ENCODE measurements around the gene PC.

PC gene

GRCh38 chr11:66853242-66854229, 104.6 kb downstream of the PC start:
- DNase-seq: no peak

GRCh38 chr11:66852466-66853241, 105.5 kb downstream of the PC start:
- no peak for DNase-seq

GRCh38 chr11:66851698-66852465, 106.3 kb downstream of the PC start:
- DNase-seq: peak in 1 of 2 experiments; percentile 51

GRCh38 chr11:66851239-66851596, 107.0 kb downstream of the PC start:
- no peak for DNase-seq

- no peak for DNase-seq
Measured at GRCh38 chr11:66850588-66851238, 107.5 kb downstream of the PC start.

- DNase-seq: no peak
Measured at GRCh38 chr11:66850235-66850587, 108.0 kb downstream of the PC start.

- no peak for DNase-seq
Measured at GRCh38 chr11:66849501-66850234, 108.5 kb downstream of the PC start.

DNA sequence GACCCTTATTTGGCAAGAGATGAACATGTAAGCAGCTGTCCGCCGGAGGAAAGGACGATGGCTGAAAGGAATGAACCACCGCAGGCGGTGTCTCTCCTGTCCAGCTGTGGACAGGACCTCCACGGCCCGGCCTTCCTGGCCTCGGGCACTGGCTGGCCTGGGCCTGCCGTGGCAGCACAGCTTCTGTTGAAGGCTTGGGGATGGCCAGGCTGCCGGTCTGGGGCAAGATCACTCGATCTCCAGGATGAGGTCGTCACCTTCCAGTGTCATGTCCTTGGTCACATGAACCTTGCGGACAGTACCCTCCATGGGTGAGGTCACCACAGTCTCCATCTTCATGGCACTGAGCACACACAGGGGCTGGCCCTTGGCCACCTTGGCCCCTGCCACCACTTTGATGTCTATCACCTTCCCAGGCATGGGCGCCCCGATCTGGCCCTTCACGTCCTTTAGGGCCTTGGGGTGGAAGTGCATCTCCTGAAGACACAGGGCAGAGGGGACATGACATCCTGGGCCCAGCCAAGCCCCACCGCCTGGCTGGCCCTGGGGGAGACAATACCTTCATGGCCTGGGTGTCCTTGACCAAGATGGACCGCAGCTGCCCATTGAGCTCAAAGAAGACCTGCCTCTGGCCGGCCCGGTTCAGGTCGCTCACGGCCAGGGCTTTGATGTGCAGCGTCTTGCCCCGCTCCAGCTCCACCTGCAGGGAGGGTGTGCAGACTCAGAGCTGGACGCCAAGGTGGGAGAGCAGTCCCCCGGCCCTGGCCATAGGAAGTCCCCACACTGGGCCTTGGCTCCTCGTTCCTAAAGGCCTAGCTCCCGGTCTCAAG, 109.3 kb downstream of the PC start:
- DNase-seq: no peak

- no peak for DNase-seq
Measured at GRCh38 chr11:66847461-66848232, 110.5 kb downstream of the PC start.

GRCh38 chr11:66846671-66847091, 111.5 kb downstream of the PC start:
- DNase-seq: peak in 1 of 2 experiments; percentile 10

GRCh38 chr11:66845876-66846212, 112.3 kb downstream of the PC start:
- peak in 1 of 2 experiments; percentile 12 for DNase-seq

DNA sequence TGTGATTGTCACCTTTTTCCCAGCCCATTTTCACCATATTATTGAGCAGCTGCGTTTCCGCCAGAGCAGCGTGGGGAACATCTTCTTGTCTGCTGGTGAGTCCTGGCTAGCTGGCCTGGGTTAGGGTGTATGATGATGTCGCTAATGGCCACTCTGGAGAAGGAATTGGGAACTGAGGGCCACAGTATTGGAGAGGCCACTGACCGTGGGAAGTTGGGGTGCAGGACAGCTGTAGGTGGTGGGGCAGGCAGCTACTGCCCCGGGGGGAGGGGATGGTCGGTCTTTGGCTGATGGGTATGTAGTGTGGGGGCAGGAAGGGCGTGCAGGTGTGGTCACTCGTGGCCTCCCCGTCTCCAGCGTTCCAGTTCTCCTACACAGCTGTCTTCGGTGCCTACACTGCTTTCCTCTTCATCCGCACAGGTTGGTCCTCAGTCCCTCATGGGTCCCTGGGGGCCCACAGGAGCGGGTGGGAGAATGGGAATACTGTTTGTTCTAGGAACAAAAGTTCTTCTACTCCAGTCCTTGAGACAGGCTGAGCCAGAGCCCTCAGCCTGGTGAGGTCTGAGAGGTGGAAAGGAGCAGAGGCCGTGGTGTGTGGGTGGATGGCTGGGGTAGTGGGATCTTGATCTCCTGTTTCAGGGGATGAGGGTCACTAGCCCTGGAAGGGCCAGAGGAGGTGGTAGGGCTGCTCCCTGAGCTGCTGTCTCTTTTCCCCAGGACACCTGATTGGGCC, 112.9 kb downstream of the PC start:
- peak in 1 of 2 experiments; percentile 10 for DNase-seq

DNA sequence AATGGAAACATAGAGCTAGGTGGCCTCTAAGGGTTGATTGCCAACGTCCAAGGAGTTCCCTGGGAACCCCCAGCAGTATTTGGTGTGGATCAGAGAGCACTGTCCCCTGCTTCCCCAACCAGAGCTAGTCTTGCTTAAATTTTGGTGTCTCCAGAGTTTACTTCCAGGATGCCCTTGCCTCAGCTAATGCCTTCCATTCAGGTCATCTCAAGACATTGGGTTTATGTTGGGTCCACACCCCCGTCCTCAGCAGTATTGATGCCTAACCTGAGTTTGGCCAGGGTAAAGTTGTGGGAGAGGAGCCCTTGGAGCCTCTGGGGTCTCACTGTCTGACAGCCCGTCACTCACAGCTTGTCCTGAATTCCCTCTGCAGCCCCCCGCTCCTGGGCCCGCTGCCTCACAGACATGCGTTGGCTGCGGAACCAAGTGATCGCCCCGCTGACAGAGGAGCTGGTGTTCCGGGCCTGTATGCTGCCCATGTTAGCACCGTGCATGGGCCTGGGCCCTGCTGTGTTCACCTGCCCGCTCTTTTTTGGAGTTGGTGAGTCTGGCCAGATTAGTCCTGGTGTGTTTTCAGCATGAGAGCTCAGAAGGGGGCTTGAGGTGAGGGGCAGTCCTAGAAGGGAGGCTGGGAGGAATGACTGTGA, 113.6 kb downstream of the PC start:
- DNase-seq: peak in 1 of 2 experiments; percentile 16

DNA sequence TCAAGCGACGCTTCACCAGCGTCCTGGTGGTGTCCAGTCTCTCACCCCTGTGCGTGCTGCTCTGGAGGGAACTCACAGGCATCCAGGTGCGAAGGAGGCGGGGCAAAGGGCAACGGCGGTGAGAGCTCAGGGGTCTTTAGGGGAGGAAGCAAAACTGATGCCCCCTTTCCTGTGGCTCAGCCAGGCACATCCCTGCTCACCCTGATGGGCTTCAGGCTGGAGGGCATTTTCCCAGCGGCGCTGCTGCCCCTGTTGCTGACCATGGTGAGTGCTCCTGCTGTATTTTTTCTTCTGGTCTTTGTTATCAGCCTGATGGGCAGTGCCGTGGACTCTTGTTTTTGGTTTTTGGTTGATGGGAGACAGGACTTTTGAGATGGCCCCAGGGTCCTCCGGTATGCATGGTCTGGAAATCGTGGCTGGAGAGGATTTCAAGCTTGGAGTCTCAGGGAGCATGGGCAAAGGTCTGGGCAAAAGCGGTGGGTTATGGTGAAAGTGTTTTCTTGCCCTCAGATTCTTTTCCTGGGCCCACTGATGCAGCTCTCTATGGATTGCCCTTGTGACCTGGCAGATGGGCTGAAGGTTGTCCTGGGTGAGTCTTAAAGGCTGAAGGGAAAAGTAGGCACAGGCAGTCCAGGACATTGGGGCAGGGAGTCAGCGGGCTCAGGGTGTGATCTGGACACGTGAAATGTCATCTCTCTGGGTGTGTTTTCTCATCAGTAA, 114.2 kb downstream of the PC start:
- no peak for DNase-seq

- DNase-seq: peak; percentile 92 to 93
Measured at GRCh38 chr11:66842896-66843775, 115.0 kb downstream of the PC start, which contains the start of gene RCE1. TSS of gene RCE1 (plus strand) at chr11:66843441. CDS start at chr11:66843456, 15 bp downstream.

- DNase-seq: no peak
Measured at GRCh38 chr11:66842501-66842895, 115.7 kb downstream of the PC start.

DNA sequence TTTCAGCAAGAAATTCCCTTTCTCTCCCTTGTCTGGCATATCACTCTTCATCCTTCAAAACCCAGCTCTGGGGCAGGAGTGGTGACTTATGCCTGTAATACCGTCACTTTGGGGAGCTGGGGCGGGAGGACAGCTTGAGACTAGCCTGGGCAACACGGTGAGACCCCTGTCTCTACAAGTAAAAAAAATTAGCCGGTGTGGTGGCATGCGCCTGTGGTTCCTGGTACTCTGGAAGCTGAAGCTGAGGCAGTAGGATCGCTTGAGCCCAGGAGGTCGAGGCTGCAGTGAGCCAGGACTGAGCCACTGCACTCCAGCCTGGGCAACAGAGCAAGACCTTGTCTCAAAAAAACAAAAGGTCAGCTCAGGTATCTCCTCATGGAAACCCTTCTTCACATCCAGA, 116.3 kb downstream of the PC start:
- DNase-seq: peak; percentile 18 to 23
